Endothelial cell (in vitro differentiated cells): ENCODE measurements around the gene BRICD5. TPM values are rescaled to one million over a fixed set of nuclear protein-coding genes. Genes with fewer than 3 reads are reported as not detected.

Experiments
- DNase-seq: peaks from one replicate; pipeline ENCODE4 v3.0.0; 2021; ENCODE audit warnings: low spot score
- H3K27ac Mint-ChIP-seq: one replicate; pipeline ENCODE4 v1.8.0; 2021; ENCODE audit warnings: mixed read lengths, inconsistent platforms; ENCODE audit not compliant: unreplicated experiment
- H3K27me3 Mint-ChIP-seq: one replicate; pipeline ENCODE4 v1.8.0; 2021; ENCODE audit warnings: mild to moderate bottlenecking, moderate library complexity, mixed read lengths, inconsistent platforms; ENCODE audit not compliant: unreplicated experiment
- H3K36me3 Mint-ChIP-seq: one replicate; pipeline ENCODE4 v1.8.0; 2021; ENCODE audit warnings: mild to moderate bottlenecking, low read depth, mixed read lengths, inconsistent platforms; ENCODE audit not compliant: unreplicated experiment
- H3K4me1 Mint-ChIP-seq: one replicate; pipeline ENCODE4 v1.8.0; 2021; ENCODE audit warnings: mild to moderate bottlenecking, mixed read lengths, inconsistent platforms; ENCODE audit not compliant: unreplicated experiment
- H3K4me3 Mint-ChIP-seq: one replicate; pipeline ENCODE4 v1.8.0; 2021; ENCODE audit warnings: mild to moderate bottlenecking, mixed read lengths, inconsistent platforms; ENCODE audit not compliant: unreplicated experiment
- H3K9me3 Mint-ChIP-seq: one replicate; pipeline ENCODE4 v1.8.0; 2021; ENCODE audit warnings: mixed read lengths, inconsistent platforms; ENCODE audit not compliant: unreplicated experiment
- total RNA-seq: library from RNA; stranded (reverse); fragmentation: NEBNext Ultra II Directional; extraction: Animal tissue kit (Norgen Biotek cat#: 25700); gene quantifications from one replicate; pipeline ENCODE4 v1.2.1, GENCODE V29; 2021; ENCODE audit not compliant: unreplicated experiment
- TF ChIP-seq, protein P1 (sequence below): fragments of 200-600 bp; sonication (generic); IDR thresholded peaks from one replicate; pipeline ENCODE4 v1.5.0; 2021; ENCODE audit warnings: antibody characterized with exemption; ENCODE audit not compliant: unreplicated experiment

Gene BRICD5
- total RNA-seq, 1 donor from 2014 or later = 21.1 TPM

DNA sequence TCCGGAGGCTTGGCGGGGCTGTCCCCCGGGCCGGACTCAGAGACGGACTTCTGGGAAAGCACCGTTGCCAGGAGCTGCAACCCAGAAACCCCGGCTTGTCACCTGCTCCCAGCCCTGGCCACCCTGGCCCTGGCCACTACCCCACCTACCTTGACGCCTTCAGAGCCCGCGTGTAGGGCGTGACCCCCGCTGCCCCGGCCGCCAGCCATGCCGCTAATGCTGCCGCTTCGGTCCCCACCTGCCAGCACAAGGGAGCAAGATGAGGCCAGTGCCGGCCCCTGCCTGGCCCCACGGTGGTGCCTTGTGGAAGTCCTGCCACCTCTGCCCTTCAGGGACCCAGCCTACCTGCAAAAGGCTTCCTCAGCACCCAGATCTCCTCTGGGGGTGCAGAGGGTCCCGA, 25.7 kb downstream of the BRICD5 start:
- TF ChIP-seq, protein P1, sequence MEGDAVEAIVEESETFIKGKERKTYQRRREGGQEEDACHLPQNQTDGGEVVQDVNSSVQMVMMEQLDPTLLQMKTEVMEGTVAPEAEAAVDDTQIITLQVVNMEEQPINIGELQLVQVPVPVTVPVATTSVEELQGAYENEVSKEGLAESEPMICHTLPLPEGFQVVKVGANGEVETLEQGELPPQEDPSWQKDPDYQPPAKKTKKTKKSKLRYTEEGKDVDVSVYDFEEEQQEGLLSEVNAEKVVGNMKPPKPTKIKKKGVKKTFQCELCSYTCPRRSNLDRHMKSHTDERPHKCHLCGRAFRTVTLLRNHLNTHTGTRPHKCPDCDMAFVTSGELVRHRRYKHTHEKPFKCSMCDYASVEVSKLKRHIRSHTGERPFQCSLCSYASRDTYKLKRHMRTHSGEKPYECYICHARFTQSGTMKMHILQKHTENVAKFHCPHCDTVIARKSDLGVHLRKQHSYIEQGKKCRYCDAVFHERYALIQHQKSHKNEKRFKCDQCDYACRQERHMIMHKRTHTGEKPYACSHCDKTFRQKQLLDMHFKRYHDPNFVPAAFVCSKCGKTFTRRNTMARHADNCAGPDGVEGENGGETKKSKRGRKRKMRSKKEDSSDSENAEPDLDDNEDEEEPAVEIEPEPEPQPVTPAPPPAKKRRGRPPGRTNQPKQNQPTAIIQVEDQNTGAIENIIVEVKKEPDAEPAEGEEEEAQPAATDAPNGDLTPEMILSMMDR = no peak
- Mint-ChIP-seq H3K4me3 (no peak overlapping the region), H3K27me3 (peaks cover 17% of the 10 kb centered on the region), H3K9me3 (no peaks in the 10 kb centered on the region), H3K27ac (no peak overlapping the region), H3K36me3 (peaks cover 5% of the 10 kb centered on the region), H3K4me1 (no peaks in the 10 kb centered on the region)
- no peak for DNase-seq

DNA sequence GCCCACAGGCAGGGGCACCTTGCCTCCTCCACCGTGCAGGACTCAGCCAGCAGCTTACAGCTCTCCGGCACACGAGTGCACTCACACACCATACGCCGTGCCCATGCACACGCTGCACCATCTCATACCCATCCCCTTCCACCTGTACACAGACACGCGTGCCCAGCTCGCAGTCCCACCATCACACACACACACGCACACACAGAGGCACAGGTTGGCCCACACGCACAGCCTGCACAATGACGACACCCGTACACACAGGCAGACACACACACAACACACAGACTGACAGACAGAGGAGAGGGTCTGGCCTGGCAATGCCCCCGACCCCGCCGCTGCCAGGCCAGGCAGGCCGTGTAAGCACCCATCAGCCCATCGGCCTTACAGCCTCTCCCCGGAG, 26.3 kb downstream of the BRICD5 start:
- Mint-ChIP-seq H3K9me3 (no peaks in the 10 kb centered on the region), H3K4me1 (no peaks in the 10 kb centered on the region), H3K4me3 (no peak overlapping the region), H3K27me3 (peaks cover 16% of the 10 kb centered on the region), H3K27ac (no peak overlapping the region), H3K36me3 (peaks cover 5% of the 10 kb centered on the region)
- TF ChIP-seq, protein P1 = no peak
- no peak for DNase-seq

DNA sequence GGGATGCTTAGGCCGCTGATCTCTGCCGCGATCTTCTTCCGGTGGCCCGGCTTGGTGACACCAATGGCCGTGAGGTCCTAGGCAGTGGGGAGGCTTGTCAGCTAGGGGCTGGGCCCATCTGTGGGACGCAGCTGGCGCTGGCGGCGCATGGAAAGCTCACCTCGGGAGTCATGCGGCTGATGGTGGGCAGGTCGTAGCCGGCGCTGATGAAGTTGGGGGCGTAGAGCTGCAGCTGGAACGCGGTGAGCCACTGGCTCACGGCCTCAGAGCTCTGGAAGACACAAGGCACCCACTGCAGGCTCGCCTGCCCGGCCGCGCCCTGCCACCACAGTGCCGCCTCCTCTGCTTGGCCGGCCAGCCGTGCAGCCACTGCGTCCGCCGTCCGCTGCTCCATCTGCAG, 27.0 kb downstream of the BRICD5 start:
- TF ChIP-seq, protein P1 = no peak
- Mint-ChIP-seq H3K27ac (no peak overlapping the region), H3K4me3 (no peak overlapping the region), H3K36me3 (peaks cover 5% of the 10 kb centered on the region), H3K9me3 (no peaks in the 10 kb centered on the region), H3K27me3 (peaks cover 16% of the 10 kb centered on the region), H3K4me1 (no peaks in the 10 kb centered on the region)
- no peak for DNase-seq

DNA sequence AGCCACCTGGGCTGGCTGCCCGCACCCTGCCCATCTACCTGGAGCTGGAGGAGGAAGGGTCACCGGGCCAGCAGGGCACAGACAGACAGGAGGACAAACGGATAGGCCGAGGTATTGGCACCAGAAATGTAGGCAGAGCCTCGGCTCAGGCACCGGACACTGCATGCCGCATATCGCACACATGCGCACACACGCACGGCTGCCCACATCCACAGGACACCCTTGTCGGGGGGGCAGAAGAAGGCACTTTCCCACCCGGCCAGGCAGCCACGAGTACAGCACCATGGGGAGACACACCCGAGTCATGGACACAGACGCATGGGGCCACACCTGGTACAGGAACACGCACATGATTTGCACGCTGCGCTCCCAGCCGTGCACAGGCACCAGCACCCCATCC, 28.7 kb downstream of the BRICD5 start:
- Mint-ChIP-seq H3K36me3 (peaks cover 10% of the 10 kb centered on the region), H3K4me1 (no peaks in the 10 kb centered on the region), H3K4me3 (peak overlapping the region; percentile 57), H3K27ac (no peak overlapping the region), H3K27me3 (peaks cover 20% of the 10 kb centered on the region), H3K9me3 (no peaks in the 10 kb centered on the region)
- TF ChIP-seq, protein P1 = no peak
- no peak for DNase-seq

DNA sequence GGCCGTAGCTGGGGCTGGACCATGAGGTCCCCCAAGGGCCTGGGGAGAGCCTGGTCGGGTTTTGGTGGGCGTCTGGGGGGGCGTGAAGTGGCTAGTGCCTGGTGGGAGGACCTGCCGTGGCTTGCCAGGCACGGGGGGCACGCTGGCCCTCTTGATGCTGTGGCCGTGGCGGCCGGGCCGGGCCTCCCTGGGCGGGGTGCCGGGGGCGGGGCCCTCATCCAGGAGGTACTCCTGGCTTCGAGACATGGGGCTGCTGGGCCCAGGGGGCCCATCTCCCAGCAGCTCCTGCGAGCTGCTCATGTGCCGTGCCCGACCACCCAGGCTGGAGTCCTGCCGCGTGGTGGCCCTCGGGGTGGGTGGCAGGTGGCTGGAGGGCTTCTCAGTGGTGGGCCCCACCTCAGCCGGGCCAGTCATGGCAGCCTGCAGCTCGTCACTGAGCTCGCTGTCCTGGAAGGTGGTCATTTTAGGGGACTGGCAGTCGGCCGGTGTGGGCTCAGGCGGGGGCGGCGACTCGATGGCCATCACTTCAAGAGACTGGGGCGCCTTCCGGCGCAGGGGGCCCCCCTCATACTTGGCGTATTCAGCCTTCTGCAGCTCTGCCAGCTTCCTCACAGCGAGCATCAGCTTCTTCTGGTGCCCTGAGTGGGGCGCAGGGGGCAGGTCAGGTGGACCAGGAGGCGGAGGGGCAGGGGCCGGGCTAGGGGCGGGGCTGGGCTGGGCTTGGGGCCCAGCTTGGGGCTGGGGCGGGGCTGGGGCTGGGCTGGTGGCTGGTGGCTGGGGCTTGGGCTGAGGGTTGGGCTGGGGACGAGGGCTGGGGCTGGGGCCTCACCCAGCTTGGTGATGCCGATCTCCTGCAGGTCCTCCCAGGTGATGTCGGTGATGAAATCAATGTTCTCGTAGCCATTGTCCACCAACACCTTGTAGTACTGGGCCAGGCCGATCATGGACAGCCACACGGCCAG, 29.4 kb downstream of the BRICD5 start:
- Mint-ChIP-seq H3K4me1 (no peaks in the 10 kb centered on the region), H3K9me3 (no peaks in the 10 kb centered on the region), H3K27me3 (peaks cover 20% of the 10 kb centered on the region), H3K27ac (no peak overlapping the region), H3K4me3 (peak overlapping the region; percentile 57), H3K36me3 (peaks cover 10% of the 10 kb centered on the region)
- TF ChIP-seq, protein P1 = no peak
- DNase-seq = no peak
